Kidney (tissue), 14 donors: Measurements from ENCODE around the gene ATP6V0E1. TPM values are rescaled to one million over a fixed set of nuclear protein-coding genes. Genes with fewer than 3 reads are reported as not detected.

Experiments used
- DNase-seq, 5 donors: peaks; one replicate each; pipeline ENCODE4 v3.0.0-alpha.2; 2013 to 2020
- FAIRE-seq: peaks from 2 replicates; lab custom pipeline; 2012; peaks lifted over from hg19 to GRCh38; lab: Jason Lieb, UNC
- H3K27ac ChIP-seq, 2 donors: one replicate each; pipeline ENCODE4 v1.7.0; 2013; ENCODE audit warnings: low read depth in 2 of 2, low read length in 2 of 2, inconsistent platforms in 1 of 2
- H3K27me3 ChIP-seq: one replicate; pipeline ENCODE4 v1.7.1; 2013; ENCODE audit warnings: low read length, inconsistent platforms; ENCODE audit not compliant: control insufficient read depth, insufficient read depth
- H3K36me3 ChIP-seq, 3 donors: one replicate each; pipeline versions ENCODE4 v1.7.0 to v1.7.1; 2013; ENCODE audit warnings: low read length in 3 of 3, control low read depth in 1 of 3, inconsistent platforms in 1 of 3; ENCODE audit not compliant: insufficient read depth in 3 of 3, control insufficient read depth in 2 of 3
- H3K4me1 ChIP-seq, 3 donors: one replicate each; pipeline versions ENCODE4 v1.7.0 to v1.7.1; 2013; ENCODE audit warnings: low read length in 3 of 3, inconsistent platforms in 1 of 3, low read depth in 1 of 3; ENCODE audit not compliant: control insufficient read depth in 2 of 3, insufficient read depth in 2 of 3
- H3K4me3 ChIP-seq, 3 donors: one replicate each; pipeline versions ENCODE4 v1.7.0 to v1.8.1; 2013; ENCODE audit warnings: low read length in 3 of 3, control low read depth in 1 of 3, inconsistent platforms in 1 of 3
- H3K9ac ChIP-seq, 3 donors: one replicate each; pipeline versions ENCODE4 v1.7.0 to v1.7.1; 2013; ENCODE audit warnings: low read length in 3 of 3, control low read depth in 1 of 3, inconsistent platforms in 1 of 3
- H3K9me3 ChIP-seq, 3 donors: one replicate each; pipeline versions ENCODE4 v1.7.0 to v1.7.1; 2013; ENCODE audit warnings: low read length in 3 of 3, control low read depth in 1 of 3, inconsistent platforms in 1 of 3; ENCODE audit not compliant: control insufficient read depth in 2 of 3, insufficient read depth in 1 of 3
- CTCF ChIP-seq: IDR thresholded peaks from 3 replicates; pipeline ENCODE4 v1.5.1; 2012; ENCODE audit warnings: mild to moderate bottlenecking, moderate library complexity, borderline replicate concordance; ENCODE audit not compliant: insufficient read depth; ENCODE audit errors: extremely low read depth
- intact Hi-C: fragments of 100-400 bp; cut with DNase I; formaldehyde crosslinking; loops from one replicate; pipeline ENCODE4 v1.11.1; 2022
- polyA plus RNA-seq: library from polyadenylated mRNA; stranded (reverse); fragments of 350-450 nt; fragmentation: Illumina TruSeq; extraction: RNeasy Lipid Tissue Mini Kit (QIAGEN cat#74804); gene quantifications from one replicate; pipeline ENCODE4 v1.2.3, GENCODE V29; 2014; ENCODE audit warnings: low read depth, low replicate concordance; ENCODE audit not compliant: insufficient read depth
- total RNA-seq: library from RNA; stranded (reverse); fragmentation: NEBNext Ultra II Directional; extraction: Animal tissue kit (Norgen Biotek cat#: 25700); gene quantifications from one replicate; pipeline ENCODE4 v1.2.1, GENCODE V29; 2021
- donor health status: control.
- donor health status: control.
- donor health status: control.
- donor health status: control.
- donor health status: control.
- donor health status: DM: yes; HTN: yes; CAD: no.
- donor health status: Normal renal cell carcinoma (clear cell type).

Gene ATP6V0E1
- total and polyA plus RNA-seq, 2 donors from 2014 or later = 352 to 804 TPM

- Histone ChIP-seq H3K4me1 (peaks cover 0 to 4% (median 0%) of the 10 kb centered on the region in 3 donors), H3K27me3 (no peaks in the 10 kb centered on the region), H3K4me3 (no peak overlapping the region), H3K9me3 (no peaks in the 10 kb centered on the region), H3K27ac (no peak overlapping the region), H3K9ac (no peak overlapping the region), H3K36me3 (peaks cover 0 to 13% (median 9%) of the 10 kb centered on the region in 3 donors)
- DNase-seq (no peak), FAIRE-seq (no peak)
- TF ChIP-seq CTCF = no peak
- intact Hi-C loops = loop anchor here (10.0 kb wide), 1 partner anchor 471 kb away; no protein-coding TSS in a partner anchor
These were observed 37.4 kb upstream of the ATP6V0E1 start for GRCh38 chr5:172946146-172946545.

GRCh38 chr5:172949426-172949825 lies 34.1 kb upstream of the ATP6V0E1 start:
- peaks cover 0 to 13% (median 5%) of the 10 kb centered on the region in 3 donors for H3K36me3 ChIP-seq
- TF ChIP-seq CTCF = no peak
- H3K9ac ChIP-seq = no peak overlapping the region
- FAIRE-seq = no peak
- H3K27ac ChIP-seq = no peak overlapping the region
- no peaks in the 10 kb centered on the region for H3K9me3 ChIP-seq
- no peaks in the 10 kb centered on the region for H3K27me3 ChIP-seq
- no peaks in the 10 kb centered on the region for H3K4me1 ChIP-seq
- no peak overlapping the region for H3K4me3 ChIP-seq
- intact Hi-C loops = loop anchor here (10.0 kb wide), 1 partner anchor 475 kb away; no protein-coding TSS in a partner anchor
- no peak for DNase-seq

GRCh38 chr5:172950176-172950965 lies 33.2 kb upstream of the ATP6V0E1 start:
- DNase-seq = peak in 1 of 5 donors; percentile 68
- Histone ChIP-seq H3K27ac (no peak overlapping the region), H3K9me3 (no peaks in the 10 kb centered on the region), H3K4me1 (no peaks in the 10 kb centered on the region), H3K27me3 (no peaks in the 10 kb centered on the region), H3K9ac (no peak overlapping the region), H3K36me3 (peaks cover 0 to 13% (median 3%) of the 10 kb centered on the region in 3 donors), H3K4me3 (no peak overlapping the region)
- FAIRE-seq = no peak
- intact Hi-C loops = no loop called here
- TF ChIP-seq CTCF = no peak
